Fibroblast of skin of right quadriceps (primary cell): ENCODE measurements around the gene MYH9.

ENCODE experiments used
- DNase-seq: peaks from one replicate; pipeline ENCODE4 v3.0.0-alpha.2; 2013

Gene MYH9

GRCh38 chr22:36329254-36330078, 58.3 kb downstream of the MYH9 start:
- DNase-seq: peak; percentile 100

- DNase-seq: peak; percentile 85
Measured at GRCh38 chr22:36328635-36329253, 59.0 kb downstream of the MYH9 start.

- DNase-seq: peak; percentile 64
Measured at GRCh38 chr22:36327922-36328551, 59.7 kb downstream of the MYH9 start.

GRCh38 chr22:36326178-36327161, 61.3 kb downstream of the MYH9 start:
- no peak for DNase-seq

GRCh38 chr22:36325154-36326031, 62.4 kb downstream of the MYH9 start:
- peak; percentile 85 for DNase-seq

GRCh38 chr22:36324414-36324813, 63.4 kb downstream of the MYH9 start:
- no peak for DNase-seq

- DNase-seq: peak; percentile 34
Measured at GRCh38 chr22:36323855-36324331, 63.9 kb downstream of the MYH9 start.

GRCh38 chr22:36323182-36323854, 64.4 kb downstream of the MYH9 start:
- DNase-seq: peak; percentile 46

GRCh38 chr22:36322602-36322915, 65.2 kb downstream of the MYH9 start:
- no peak for DNase-seq

GRCh38 chr22:36321797-36322601, 65.8 kb downstream of the MYH9 start:
- no peak for DNase-seq

- no peak for DNase-seq
Measured at GRCh38 chr22:36320553-36320952, 67.2 kb downstream of the MYH9 start.

GRCh38 chr22:36319595-36320497, 67.9 kb downstream of the MYH9 start:
- no peak for DNase-seq

- DNase-seq: no peak
Measured at GRCh38 chr22:36318442-36318841, 69.3 kb downstream of the MYH9 start.

GRCh38 chr22:36317658-36318271, 70.0 kb downstream of the MYH9 start:
- no peak for DNase-seq

GRCh38 chr22:36316419-36316818, 71.3 kb downstream of the MYH9 start:
- no peak for DNase-seq

GRCh38 chr22:36315325-36315724, 72.4 kb downstream of the MYH9 start:
- no peak for DNase-seq

GRCh38 chr22:36311386-36312085, 76.2 kb downstream of the MYH9 start:
- no peak for DNase-seq

- DNase-seq: no peak
Measured at GRCh38 chr22:36308880-36309279, 78.9 kb downstream of the MYH9 start.
